ENCODE data around the gene PPID. TPM values are rescaled to one million over a fixed set of nuclear protein-coding genes. Genes with fewer than 3 reads are reported as not detected.

PPID gene
- total and polyA plus RNA-seq, 2 of the 13 experiments (the other 11 are each of a cell fraction or from before 2014, with no cell fraction given): 15.4 to 63.4 TPM

GRCh38 chr4:158671915-158672806, 51.0 kb downstream of the PPID start, which contains the start of gene ETFDH (continued):
- TF ChIP-seq ZBTB3 (CRISPR knock-in tag; IDR thresholded peaks at IDR 0.05; ENCODE audit: borderline replicate concordance, low read depth): no peak
- TF ChIP-seq KLF11 (CRISPR knock-in tag; IDR thresholded peaks at IDR 0.05): peak; percentile 87; the same call in 1 of the 2 replicates
- no peak for TF ChIP-seq ZNF660 (CRISPR knock-in tag; IDR thresholded peaks at IDR 0.05; ENCODE audit: borderline replicate concordance, low read depth)
- TF ChIP-seq TBL1XR1 (IDR thresholded peaks at IDR 0.05; ENCODE audit: borderline replicate concordance, low read length, partially characterized antibody): peak; percentile 59
- TF ChIP-seq ZFP37 (CRISPR knock-in tag; IDR thresholded peaks at IDR 0.05; ENCODE audit: borderline replicate concordance): peak; percentile 15; the same call in 1 of the 2 replicates
- peak; percentile 90 for TF ChIP-seq ZNF501 (CRISPR knock-in tag; IDR thresholded peaks at IDR 0.05)
- TF ChIP-seq ZNF33A (CRISPR knock-in tag; IDR thresholded peaks at IDR 0.05; ENCODE audit: borderline replicate concordance): 0 out of 2 replicates have a peak, but pooled peaks have one; percentile 34
- no peak for TF ChIP-seq ZFYVE20 (CRISPR knock-in tag; IDR thresholded peaks at IDR 0.05; ENCODE audit: borderline replicate concordance, low read depth)
- no peak for TF ChIP-seq PAX8 (CRISPR knock-in tag; IDR thresholded peaks at IDR 0.05; ENCODE audit: borderline replicate concordance)
- TF ChIP-seq ZMYM4 (CRISPR knock-in tag; IDR thresholded peaks at IDR 0.05): peak; percentile 100
- 0 out of 2 replicates have a peak, but pooled peaks have one; percentile 10 for TF ChIP-seq ZNF367 (CRISPR knock-in tag; IDR thresholded peaks at IDR 0.05; ENCODE audit: borderline replicate concordance)
- peak; percentile 59; the same call in 1 of the 2 replicates for TF ChIP-seq HIC2 (CRISPR knock-in tag; IDR thresholded peaks at IDR 0.05; ENCODE audit: low read depth)
- TF ChIP-seq KIAA2018 (CRISPR knock-in tag; IDR thresholded peaks at IDR 0.05; ENCODE audit: borderline replicate concordance): 0 out of 2 replicates have a peak, but pooled peaks have one; percentile 58
- peak; percentile 84; the same call in 1 of the 2 replicates for TF ChIP-seq ZBTB26 (CRISPR knock-in tag; IDR thresholded peaks at IDR 0.05; ENCODE audit: borderline replicate concordance)
- peak; percentile 95 for TF ChIP-seq ONECUT2 (CRISPR knock-in tag; IDR thresholded peaks at IDR 0.05)
- no peak for TF ChIP-seq U2AF2 (IDR thresholded peaks at IDR 0.05; ENCODE audit: low read depth, low read length)

Data from HepG2 (cell line).